ENCODE measurements around the gene SLC48A1.

SLC48A1 gene

DNA sequence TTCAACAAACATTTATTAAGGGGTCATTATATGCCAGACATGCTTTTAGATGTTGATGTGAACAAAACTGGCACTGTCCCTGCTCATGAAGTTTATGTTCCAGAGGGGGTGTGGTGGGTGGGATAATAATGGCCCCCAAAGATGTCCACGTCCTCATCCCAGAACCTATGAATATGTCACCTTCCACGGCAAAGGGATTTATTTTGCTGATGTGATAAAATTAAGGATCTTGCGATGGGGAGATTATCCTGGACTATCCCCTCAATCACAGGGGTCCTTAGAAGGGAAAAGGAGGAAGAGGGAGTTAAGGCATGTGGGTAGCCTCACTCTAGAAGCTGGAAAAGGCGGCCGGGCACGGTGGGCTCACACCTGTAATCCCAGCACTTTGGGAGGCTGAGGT is 1.7 kb upstream of the SLC48A1 start:
- TF ChIP-seq, protein P1, sequence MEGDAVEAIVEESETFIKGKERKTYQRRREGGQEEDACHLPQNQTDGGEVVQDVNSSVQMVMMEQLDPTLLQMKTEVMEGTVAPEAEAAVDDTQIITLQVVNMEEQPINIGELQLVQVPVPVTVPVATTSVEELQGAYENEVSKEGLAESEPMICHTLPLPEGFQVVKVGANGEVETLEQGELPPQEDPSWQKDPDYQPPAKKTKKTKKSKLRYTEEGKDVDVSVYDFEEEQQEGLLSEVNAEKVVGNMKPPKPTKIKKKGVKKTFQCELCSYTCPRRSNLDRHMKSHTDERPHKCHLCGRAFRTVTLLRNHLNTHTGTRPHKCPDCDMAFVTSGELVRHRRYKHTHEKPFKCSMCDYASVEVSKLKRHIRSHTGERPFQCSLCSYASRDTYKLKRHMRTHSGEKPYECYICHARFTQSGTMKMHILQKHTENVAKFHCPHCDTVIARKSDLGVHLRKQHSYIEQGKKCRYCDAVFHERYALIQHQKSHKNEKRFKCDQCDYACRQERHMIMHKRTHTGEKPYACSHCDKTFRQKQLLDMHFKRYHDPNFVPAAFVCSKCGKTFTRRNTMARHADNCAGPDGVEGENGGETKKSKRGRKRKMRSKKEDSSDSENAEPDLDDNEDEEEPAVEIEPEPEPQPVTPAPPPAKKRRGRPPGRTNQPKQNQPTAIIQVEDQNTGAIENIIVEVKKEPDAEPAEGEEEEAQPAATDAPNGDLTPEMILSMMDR (IDR thresholded peaks at IDR 0.05; ENCODE audit: borderline replicate concordance, insufficient read depth, low read depth, low read length): no peak
- H3K4me3 ChIP-seq (ENCODE audit: low read depth, low read length): no peak overlapping the region

DNA sequence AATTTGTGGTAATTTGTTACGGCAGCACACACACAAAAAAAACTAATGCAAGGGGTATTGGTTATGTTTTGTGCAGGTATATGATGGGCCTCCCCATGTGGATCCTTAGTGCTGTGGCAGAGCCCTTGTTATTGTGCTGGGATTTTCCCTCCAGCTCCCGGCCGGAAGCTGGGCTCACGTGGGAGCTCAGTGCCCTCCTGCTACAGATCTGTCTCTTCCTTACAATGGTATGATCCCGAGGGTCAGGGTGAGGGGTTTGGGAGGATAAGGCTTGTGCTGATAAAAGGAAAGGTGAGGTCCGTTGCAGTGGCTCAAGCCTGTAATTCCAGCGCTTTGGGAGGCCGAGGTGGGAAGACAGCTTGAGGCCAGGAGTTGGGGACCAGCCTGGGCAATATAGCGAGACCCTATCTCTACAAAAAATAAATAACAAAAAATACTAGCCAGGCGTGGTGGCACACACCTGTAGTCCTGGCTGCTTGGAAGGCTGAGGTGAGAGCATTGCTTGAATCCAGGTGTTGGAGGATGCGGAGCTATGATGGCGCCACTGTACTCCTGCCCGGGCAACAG is 861 bp upstream of the SLC48A1 start:
- no peak overlapping the region for H3K4me3 ChIP-seq (ENCODE audit: low read depth, low read length)
- TF ChIP-seq, protein P1 (IDR thresholded peaks at IDR 0.05; ENCODE audit: borderline replicate concordance, insufficient read depth, low read depth, low read length): no peak

DNA sequence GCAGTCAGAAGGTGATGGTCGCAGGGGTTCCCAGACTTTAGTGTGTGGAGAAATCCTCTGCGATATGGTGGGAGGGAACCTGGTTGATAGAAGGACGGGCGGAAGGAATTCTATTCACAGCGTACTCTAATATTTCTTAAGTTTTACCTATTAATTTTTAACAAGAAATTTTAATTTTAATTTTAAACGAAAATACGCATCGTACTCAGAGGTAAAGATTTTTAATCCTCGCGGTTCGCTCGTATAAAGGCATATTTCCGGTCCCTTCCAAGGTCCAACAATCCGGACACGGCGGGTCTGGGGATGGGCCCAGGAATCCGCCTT is 338 bp upstream of the SLC48A1 start:
- TF ChIP-seq, protein P1 (IDR thresholded peaks at IDR 0.05; ENCODE audit: borderline replicate concordance, insufficient read depth, low read depth, low read length): no peak
- peak overlapping the region; percentile 38 for H3K4me3 ChIP-seq (ENCODE audit: low read depth, low read length)

DNA sequence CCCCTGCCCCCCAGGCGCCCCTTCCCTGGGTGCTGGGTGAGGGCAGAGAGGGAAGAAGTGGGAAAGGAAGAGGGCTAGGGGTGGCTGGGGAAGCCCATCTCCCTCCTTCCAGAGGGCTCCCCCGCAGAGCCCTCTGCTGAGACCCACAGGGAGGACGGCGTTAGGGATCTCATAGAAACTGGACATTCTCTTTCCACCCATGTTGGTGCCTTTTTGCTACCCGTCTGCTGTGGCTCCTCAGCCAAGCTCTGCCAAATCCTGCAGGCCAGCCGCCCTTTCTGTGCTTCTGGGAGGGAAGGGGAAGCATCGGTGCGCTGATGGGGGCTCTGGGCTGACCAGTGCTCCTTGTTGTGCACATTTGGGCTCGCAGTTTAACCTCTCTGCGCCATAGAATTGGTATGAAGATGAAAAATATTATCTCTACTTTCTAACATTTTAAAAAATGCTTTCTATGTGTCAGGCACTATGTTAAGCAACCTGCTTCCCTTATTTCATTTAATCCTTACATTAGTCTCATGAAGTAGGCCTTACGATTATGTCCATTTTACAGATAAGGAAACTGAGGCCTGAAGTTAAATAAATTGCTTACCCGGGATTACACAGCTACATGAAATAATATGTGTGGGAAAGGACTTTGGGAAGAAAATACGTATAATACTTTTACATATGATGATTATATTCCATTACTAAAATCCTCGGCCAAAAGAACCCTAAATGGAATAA is 981 bp downstream of the SLC48A1 start:
- H3K4me3 ChIP-seq (ENCODE audit: low read depth, low read length): peak overlapping the region; percentile 61
- TF ChIP-seq, protein P1 (IDR thresholded peaks at IDR 0.05; ENCODE audit: borderline replicate concordance, insufficient read depth, low read depth, low read length): no peak

DNA sequence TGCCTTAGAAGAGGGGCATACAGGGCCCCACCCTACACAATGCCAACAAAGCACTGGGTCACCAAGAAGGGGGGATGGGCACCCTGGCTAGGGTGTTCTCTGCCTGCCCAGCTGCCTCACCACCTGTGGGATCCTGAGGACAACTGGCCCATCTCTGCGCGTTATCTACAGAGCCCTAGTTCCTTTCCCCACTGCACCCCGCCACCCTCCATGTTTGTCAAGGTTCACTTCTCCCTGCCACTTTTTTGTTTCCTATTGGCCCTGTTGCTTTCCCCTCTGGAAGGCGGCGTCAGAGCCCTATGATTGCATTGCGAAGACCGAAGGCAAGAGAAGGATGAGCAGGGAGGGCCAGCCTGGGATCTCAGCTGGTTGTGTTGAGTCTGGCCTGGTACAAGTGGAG is 1.6 kb downstream of the SLC48A1 start:
- H3K4me3 ChIP-seq (ENCODE audit: low read depth, low read length): no peak overlapping the region
- TF ChIP-seq, protein P1 (IDR thresholded peaks at IDR 0.05; ENCODE audit: borderline replicate concordance, insufficient read depth, low read depth, low read length): no peak

DNA sequence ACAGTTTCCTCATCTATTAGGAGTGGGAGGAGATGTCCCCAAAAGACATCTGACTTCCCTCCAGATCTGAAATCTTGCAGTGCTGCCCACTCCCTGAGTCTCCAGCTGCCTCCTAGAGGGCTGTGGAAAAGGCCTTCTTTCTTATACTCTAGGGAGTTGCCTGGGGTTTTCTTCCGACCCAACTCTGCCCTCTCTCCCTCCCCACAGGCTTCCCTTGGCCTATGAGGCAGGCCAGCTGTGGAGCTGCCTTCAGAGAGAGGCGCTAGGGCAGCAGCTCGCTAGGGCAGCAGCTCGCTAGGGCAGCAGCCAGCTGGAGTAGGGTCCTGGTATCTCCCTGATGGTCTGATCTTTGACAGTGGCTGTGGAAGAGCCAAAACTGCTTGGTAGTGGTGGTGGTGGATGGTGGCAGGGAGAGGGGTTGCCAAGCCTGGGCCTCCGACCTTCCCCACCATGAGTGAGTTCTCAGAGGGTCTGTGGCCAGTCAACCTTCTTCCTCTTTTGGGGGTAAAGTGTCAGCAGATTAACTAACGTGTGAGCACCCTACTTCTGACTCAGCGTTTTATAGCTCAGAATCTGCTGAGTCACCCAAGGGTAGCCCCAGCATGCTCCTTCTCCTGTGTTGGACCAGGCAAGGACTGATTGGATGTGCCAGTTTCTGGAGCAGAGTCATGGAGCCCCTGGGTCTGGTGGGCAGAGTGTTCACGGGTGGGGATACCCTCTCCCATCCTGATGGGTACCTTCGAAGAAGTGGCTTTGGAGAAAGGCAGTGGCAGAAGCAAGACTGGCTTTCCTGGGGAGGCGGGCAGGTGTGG is 2.3 kb downstream of the SLC48A1 start:
- H3K4me3 ChIP-seq (ENCODE audit: low read depth, low read length): no peak overlapping the region
- TF ChIP-seq, protein P1 (IDR thresholded peaks at IDR 0.05; ENCODE audit: borderline replicate concordance, insufficient read depth, low read depth, low read length): no peak
